ENCODE data around the gene PLCL2. TPM values are rescaled to one million over a fixed set of nuclear protein-coding genes. Genes with fewer than 3 reads are reported as not detected.

Gene PLCL2
- polyA plus RNA-seq, 3 donors from 2014 or later: 56.8 to 85.5 (median 78.9) TPM

DNA sequence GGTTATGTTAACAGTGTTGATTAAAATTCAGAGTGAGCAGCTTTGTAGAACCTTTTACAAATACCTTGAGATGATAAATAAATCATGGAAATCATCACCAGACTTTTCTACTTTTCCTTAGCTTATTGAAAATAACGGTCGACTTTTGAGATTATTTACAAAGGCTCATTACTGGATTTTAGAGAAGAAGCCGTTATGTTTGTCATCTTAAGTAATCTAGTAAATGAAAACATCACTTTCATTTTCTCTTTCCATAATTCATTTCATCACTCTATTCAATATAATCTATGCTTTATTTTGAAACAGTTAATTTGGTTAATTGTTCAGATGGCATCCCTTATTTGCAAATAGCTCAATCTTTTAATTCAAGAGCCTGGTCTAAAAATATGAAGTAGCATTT lies 3.6 kb downstream of the PLCL2 start:
- H3K36me3 Mint-ChIP-seq: no peaks in the 10 kb centered on the region
- peak overlapping the region; percentile 92 to 97 (median 96) for H3K27ac Mint-ChIP-seq

DNA sequence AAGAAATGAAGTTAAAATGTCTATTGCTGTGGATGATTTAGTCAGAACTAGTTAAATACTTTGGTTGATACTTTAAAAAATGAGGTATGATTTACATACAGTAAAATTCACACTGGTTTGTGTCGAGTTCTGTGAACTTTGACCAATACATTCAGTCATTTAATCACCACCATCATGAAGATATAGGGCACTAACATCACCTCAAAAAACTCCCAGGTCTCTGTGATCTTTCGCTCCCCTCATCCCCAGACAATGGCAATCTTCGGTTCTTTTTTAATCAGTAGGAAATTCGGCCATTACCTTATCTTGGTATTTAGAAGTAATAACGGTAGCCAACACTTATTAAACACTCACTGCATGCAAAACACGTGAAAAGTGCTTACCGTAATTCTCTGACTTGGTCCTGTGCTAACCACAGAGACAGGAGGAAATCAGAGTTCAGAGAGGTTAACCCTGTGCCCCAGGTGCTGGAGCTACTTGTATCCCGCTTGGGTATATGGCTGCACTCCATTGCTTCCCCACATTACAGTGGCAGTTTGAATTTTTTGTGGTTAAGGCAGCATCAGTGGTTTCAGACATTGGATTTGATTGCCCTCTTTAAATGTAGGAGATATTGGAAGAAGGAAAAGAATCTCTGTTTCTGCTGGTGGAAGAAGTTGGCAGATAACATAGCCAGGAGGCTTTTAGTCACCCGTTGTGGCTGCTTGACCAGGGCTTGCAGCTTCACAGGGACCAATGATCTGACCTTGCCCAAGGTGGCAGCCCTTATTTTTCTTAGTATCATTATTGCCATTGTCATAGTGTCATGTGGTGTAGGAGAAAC lies 4.2 kb downstream of the PLCL2 start:
- H3K27ac Mint-ChIP-seq: peak overlapping the region; percentile 92 to 97 (median 96)
- H3K27me3 Mint-ChIP-seq (ENCODE audit: low read depth in 3 of 3): peaks cover 2 to 13% (median 10%) of the 10 kb centered on the region in 3 donors
- H3K4me1 Mint-ChIP-seq: peaks cover 79 to 83% of the 10 kb centered on the region in 2 donors
- H3K36me3 Mint-ChIP-seq: no peaks in the 10 kb centered on the region
- peak in 2 of 3 donors; percentile 28 to 40 for DNase-seq
- H3K4me3 Mint-ChIP-seq: peak overlapping the region; percentile 96 to 99 (median 98)
- no peaks in the 10 kb centered on the region for H3K9me3 Mint-ChIP-seq

More for the DNA sequence above, 3.6 kb downstream of the PLCL2 start:
- Mint-ChIP-seq H3K4me1 (peaks cover 79 to 81% of the 10 kb centered on the region in 2 donors), H3K9me3 (no peaks in the 10 kb centered on the region), H3K27me3 (ENCODE audit: low read depth in 3 of 3) (peaks cover 2 to 13% (median 10%) of the 10 kb centered on the region in 3 donors), H3K4me3 (peak overlapping the region; percentile 96 to 99 (median 98))
- DNase-seq: no peak

DNA sequence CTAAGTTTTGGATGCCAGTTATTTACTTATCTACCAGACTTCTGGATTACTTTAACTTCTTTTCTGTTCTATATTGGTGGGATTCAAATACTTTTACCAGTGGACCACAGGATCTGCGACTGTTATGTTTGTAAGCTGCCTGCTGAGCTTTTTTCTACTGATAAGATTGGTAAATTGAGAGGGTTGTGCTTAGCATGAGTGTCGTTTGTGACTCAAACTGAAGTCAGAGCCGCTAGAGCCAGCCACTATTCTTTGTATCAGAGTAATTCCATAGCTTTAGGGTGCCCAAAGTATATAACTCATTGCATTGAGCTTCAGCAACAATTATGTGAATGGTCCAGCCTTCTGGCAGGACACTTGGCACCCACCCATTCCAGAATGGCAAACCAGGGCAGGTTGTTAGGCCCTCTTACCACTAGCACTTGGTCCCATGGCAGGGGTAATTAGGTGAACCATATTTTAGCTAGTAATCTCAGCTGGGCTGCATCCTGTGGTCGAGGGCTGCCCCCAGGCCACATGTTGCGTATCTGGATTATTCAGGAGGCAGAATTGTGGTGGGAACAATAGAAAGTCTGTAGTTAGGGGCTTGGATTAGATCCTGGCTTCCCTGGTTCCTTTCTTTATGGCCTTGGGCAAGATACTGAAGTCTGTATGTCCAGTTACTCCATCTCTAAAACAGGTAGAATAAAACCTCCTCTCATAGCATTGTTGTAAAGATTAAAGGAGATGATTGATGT lies 6.0 kb downstream of the PLCL2 start:
- H3K9me3 Mint-ChIP-seq: no peaks in the 10 kb centered on the region
- no peak for DNase-seq
- peak overlapping the region in 4 of 5 donors; percentile 0 to 39 (median 23) for H3K4me3 Mint-ChIP-seq
- peak overlapping the region; percentile 26 to 96 (median 80) for H3K27ac Mint-ChIP-seq
- peaks cover 0 to 5% (median 3%) of the 10 kb centered on the region in 3 donors for H3K27me3 Mint-ChIP-seq (ENCODE audit: low read depth in 3 of 3)
- H3K36me3 Mint-ChIP-seq: no peaks in the 10 kb centered on the region
- H3K4me1 Mint-ChIP-seq: peaks cover 87 to 98% of the 10 kb centered on the region in 2 donors

DNA sequence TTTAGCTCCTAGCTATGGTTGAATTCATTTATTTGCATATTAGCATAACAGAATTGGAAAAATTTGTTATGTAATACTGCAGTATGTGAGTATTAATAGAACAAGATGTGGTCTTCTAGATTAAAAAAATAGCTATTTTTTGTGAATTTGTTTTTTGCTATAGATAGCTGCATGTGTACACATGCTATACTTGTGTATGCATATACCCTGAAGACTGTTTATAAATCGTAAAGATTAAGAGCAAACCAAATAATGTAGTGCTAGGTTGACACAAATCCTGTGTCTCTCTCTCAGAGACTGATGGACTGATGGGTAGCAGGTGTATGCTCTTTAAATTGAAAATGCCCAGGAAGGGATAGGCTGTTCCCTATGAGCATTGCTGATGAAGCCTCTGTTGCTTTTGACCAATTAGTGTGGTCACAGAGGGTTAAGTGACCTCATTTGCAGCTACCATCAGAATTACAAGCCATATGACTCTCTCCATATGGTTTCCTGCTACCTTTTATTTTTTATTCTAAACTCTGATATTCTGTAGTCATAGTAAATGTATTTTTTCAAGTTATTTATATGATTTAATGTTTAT lies 9.0 kb downstream of the PLCL2 start:
- DNase-seq: no peak
- Mint-ChIP-seq H3K9me3 (no peaks in the 10 kb centered on the region), H3K4me1 (peaks cover 87 to 98% of the 10 kb centered on the region in 2 donors), H3K27me3 (ENCODE audit: low read depth in 3 of 3) (peaks cover 0 to 2% (median 0%) of the 10 kb centered on the region in 3 donors), H3K36me3 (no peaks in the 10 kb centered on the region), H3K4me3 (no peak overlapping the region), H3K27ac (no peak overlapping the region)

DNA sequence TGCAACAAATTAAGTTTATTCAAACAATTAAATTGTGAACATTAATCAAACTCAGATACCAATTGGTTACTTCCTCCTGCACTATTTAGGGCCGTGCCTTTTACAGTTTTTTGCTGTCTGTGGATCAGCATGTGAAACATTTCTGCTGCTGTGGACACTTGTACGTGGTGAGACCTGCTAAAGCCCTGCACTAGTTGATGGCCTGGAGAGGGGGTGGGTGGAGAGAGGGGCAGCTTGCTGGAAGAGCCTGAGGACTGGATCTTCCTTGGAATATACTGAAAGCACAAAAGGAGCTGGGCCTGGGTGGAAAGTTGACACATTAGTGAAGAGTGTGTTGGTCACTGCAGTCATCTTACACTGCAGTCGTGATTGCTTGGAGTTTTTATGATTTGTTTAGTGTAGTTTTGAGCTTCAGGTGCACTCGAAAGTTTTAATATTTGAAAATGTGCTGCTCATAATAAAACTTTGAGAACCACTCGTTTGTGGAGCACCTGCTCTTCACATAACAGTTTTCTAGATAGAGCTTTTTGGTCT lies 11.4 kb downstream of the PLCL2 start:
- peaks cover 85 to 98% of the 10 kb centered on the region in 2 donors for H3K4me1 Mint-ChIP-seq
- peak overlapping the region; percentile 30 to 77 (median 44) for H3K27ac Mint-ChIP-seq
- H3K4me3 Mint-ChIP-seq: peak overlapping the region in 4 of 5 donors; percentile 1 to 65 (median 48)
- no peaks in the 10 kb centered on the region for H3K9me3 Mint-ChIP-seq
- H3K36me3 Mint-ChIP-seq: no peaks in the 10 kb centered on the region
- DNase-seq: no peak
- H3K27me3 Mint-ChIP-seq (ENCODE audit: low read depth in 3 of 3): no peaks in the 10 kb centered on the region

DNA sequence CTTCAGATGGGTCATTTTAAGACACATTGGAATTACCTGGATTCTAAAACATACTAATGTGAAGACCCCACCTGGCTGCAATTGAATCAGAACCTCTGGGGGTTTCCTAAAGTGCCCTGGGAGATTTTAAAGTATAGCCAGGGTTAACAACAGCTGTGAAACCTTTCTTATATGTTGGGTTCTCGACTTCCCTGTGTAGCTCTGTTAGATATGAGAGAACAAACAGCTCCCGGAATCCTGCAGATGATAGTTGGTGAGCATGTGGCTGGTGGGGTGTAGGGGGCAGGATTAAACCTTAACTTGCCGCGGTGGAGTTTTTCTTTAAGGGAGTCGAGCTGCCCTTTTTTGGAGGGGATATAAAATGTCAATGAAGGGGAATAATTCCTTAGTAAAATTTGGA lies 12.1 kb downstream of the PLCL2 start:
- DNase-seq: no peak
- no peaks in the 10 kb centered on the region for H3K27me3 Mint-ChIP-seq (ENCODE audit: low read depth in 3 of 3)
- peak overlapping the region in 3 of 5 donors; percentile 16 to 65 (median 56) for H3K4me3 Mint-ChIP-seq
- H3K9me3 Mint-ChIP-seq: no peaks in the 10 kb centered on the region
- peak overlapping the region in 5 of 6 donors; percentile 32 to 77 (median 61) for H3K27ac Mint-ChIP-seq
- H3K36me3 Mint-ChIP-seq: no peaks in the 10 kb centered on the region
- H3K4me1 Mint-ChIP-seq: peaks cover 85 to 98% of the 10 kb centered on the region in 2 donors

DNA sequence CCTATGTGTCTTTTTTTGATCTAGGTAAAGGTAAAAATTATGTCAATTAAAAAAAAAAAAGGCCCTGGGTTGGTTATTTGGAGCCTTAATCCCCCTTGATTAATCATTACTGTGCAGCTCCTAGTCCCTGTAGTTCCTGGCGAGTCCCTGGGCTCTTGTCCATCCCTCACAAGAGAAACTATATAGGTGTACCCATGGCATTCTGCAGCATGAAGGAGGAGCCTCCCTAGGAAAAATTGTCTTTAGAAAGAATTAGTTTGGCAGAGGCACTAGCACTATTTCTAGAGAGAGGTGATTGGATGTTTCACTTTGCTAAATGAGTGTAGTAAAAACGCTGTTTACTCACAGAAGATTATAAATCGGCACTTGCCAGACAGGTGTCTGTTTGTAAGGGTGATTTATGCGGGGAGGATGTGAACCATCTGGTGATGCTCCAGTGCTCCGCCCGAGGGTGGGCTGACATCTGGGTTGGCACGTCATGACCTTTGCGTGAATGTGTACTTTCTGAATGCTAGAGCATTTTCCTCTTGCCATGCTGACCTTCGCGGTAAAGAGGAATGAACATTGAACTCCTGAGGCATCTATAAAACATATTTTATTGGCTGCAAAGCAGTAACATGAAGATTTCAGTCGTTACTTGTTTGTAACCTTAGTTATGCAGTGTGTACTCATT lies 12.6 kb downstream of the PLCL2 start:
- Mint-ChIP-seq H3K4me1 (peaks cover 86 to 98% of the 10 kb centered on the region in 2 donors), H3K4me3 (peak overlapping the region; percentile 39 to 65 (median 49)), H3K27ac (peak overlapping the region; percentile 32 to 77 (median 52)), H3K27me3 (ENCODE audit: low read depth in 3 of 3) (no peaks in the 10 kb centered on the region), H3K36me3 (no peaks in the 10 kb centered on the region), H3K9me3 (no peaks in the 10 kb centered on the region)
- DNase-seq: peak; percentile 29 to 35 (median 32)

DNA sequence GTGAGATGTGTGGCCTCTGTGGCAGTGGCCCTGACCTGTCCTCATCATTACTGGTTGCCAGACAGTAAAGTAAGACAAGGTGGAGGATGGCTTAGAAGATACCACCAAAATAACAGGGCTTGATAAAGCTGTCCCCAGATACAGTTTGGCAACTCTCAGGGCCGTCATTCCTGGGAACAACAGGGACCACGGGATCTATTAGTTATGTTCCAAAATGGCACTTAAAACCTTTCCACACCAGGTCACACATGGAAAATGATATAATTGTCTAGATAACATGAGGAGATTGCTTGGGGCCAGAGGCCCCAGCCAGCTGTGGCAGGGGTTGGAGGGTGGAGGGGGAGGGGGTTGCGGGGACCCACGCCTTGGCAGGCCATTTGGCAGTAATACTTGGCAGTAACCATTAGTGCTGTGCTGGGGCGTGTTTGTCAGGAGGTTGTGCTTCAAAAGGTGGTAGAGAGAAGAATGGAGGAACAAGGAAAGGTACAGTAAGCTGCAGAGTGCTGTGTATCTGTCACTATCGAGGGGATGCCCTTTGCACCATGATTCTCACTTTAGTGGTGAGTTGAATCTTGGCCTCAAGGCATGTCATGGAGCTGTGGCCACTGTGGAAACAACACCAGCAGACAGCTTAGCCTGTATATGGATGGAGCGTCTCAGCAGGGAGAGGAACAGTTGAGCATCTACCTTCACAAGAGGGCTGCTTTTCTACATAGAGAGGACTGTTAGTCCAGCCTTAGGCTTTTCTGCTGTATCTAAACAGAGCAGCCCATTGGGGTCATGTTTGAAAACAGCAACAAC lies 14.0 kb downstream of the PLCL2 start:
- Mint-ChIP-seq H3K27ac (peak overlapping the region; percentile 26 to 83 (median 74)), H3K4me3 (peak overlapping the region; percentile 49 to 67 (median 62)), H3K27me3 (ENCODE audit: low read depth in 3 of 3) (no peaks in the 10 kb centered on the region), H3K4me1 (peaks cover 87 to 98% of the 10 kb centered on the region in 2 donors), H3K9me3 (no peaks in the 10 kb centered on the region), H3K36me3 (no peaks in the 10 kb centered on the region)
- DNase-seq: peak in 1 of 3 donors; percentile 20

DNA sequence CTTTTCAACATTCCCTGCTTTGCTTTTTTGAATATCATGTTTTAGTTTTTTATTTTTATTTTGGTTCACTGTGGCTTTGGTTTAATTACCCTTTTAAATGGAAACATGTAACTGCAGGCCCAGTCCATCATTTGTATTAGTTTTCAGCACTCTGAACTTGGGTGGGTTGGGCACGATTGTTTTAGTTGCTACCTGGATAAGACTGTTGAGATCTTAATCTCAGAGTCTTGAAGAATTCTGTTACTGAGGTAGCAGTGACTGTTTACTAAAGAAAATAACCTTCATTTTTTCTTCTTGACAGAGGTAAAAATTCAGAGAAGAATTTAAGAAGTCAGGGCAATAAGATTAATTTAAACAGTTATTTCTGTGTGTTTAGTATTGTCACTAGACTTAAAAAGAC lies 15.2 kb downstream of the PLCL2 start:
- peaks cover 96 to 99% of the 10 kb centered on the region in 2 donors for H3K4me1 Mint-ChIP-seq
- no peaks in the 10 kb centered on the region for H3K9me3 Mint-ChIP-seq
- peaks cover 0 to 5% (median 0%) of the 10 kb centered on the region in 3 donors for H3K27me3 Mint-ChIP-seq (ENCODE audit: low read depth in 3 of 3)
- no peak for DNase-seq
- no peaks in the 10 kb centered on the region for H3K36me3 Mint-ChIP-seq
- H3K27ac Mint-ChIP-seq: peak overlapping the region; percentile 9 to 94 (median 80)
- H3K4me3 Mint-ChIP-seq: peak overlapping the region; percentile 5 to 67 (median 28)

DNA sequence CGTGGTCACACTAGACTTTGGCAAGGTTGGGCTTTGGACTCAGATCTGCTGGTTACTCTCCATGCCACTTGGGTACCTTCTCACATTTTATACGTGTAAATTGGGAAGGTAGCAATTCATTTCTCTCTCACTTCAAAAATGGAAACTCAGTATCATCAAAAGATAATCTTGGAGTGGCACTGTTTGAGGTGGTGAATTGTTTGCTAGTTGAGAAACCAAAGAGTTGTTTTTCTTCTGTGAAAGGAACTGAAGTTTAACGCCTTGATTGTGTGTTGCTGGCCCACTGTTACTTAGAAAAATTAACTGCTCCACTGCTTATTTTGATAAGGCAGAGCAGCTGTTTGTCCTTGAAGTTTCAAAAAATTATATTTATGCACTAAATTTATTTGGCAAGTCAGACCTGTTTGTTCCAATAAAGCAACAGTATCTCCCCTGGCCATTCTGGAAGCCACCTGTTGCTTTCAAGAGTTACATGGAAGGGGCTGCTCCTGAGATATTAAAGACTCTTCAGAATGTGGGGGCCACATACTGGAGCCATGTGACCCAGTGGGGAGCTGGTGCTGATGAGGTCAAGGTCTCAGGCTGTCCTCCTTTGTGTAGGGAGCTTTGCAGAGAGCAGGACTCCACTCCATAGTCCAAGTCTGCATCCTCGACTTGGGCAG lies 16.2 kb downstream of the PLCL2 start:
- H3K4me1 Mint-ChIP-seq: peaks cover 97 to 100% of the 10 kb centered on the region in 2 donors
- H3K27ac Mint-ChIP-seq: peak overlapping the region; percentile 77 to 94 (median 84)
- peaks cover 0 to 6% (median 0%) of the 10 kb centered on the region in 3 donors for H3K27me3 Mint-ChIP-seq (ENCODE audit: low read depth in 3 of 3)
- no peaks in the 10 kb centered on the region for H3K9me3 Mint-ChIP-seq
- DNase-seq: peak; percentile 46 to 52 (median 50)
- H3K36me3 Mint-ChIP-seq: no peaks in the 10 kb centered on the region
- peak overlapping the region; percentile 56 to 77 (median 76) for H3K4me3 Mint-ChIP-seq

DNA sequence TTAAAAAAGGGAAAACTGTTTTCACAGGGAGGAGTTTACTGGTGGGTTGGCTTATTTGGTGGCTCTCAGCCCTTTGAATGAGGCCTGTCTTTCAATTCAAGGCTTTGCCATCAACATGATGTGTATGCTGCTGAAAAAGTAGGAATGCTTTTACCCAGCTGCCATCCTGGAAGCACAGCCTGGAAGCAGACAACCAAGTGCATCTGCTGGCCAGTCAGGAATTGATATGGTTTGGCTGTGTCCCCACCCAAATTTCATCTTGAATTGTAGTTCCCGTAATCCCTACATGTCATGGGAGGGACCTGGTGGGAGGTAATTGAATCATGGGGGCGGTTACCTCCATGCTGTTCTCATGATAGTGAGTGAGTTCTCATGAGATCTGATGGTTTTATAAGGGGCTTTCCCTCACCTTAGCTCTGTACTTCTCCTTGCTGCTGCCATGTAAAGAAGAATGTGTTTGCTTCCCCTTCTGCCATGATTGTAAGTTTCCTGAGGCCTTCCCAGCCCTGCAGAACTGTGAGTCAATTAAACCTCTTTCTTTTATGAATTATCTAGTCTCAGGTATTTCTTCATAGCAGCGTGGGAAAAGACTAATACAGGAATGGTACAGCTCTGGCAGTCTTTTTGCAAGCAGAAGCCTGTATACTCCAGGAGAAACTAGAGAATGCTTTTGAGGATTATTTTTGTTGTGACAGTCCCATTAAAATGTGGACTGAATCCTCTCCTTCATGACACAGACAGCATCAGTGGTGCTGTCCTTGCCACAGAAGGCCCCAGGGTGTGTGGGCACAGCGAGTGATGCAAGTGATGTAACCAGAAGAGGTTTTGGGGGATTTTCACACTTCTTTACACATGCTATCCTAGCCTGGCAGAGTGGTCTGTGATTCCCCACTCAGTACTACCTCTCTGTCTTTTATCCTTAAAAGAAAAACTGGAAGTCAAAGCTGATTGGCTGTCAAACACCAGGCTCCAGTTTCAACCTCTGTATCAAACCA lies 20.0 kb downstream of the PLCL2 start:
- Mint-ChIP-seq H3K9me3 (no peaks in the 10 kb centered on the region), H3K36me3 (no peaks in the 10 kb centered on the region), H3K4me1 (peaks cover 89 to 99% of the 10 kb centered on the region in 2 donors), H3K4me3 (peak overlapping the region; percentile 75 to 81 (median 77)), H3K27ac (peak overlapping the region; percentile 73 to 94 (median 90)), H3K27me3 (ENCODE audit: low read depth in 3 of 3) (peaks cover 0 to 6% (median 0%) of the 10 kb centered on the region in 3 donors)
- DNase-seq: peak in 2 of 3 donors; percentile 36 to 41

All from immature natural killer cell (primary cell).